DND-41 (cell line): ENCODE data around the gene SLC6A17.

ENCODE experiments used
- ATAC-seq: fragments of 200-7000 bp; cut with Tn5 transposase; 3 replicates; pipeline ENCODE4 v1.9.1; 2021; ENCODE audit warnings: low read depth; ENCODE audit not compliant: insufficient read depth
- DNase-seq: peaks from one replicate; pipeline ENCODE4 v3.0.0-alpha.2; 2020
- H2AFZ ChIP-seq: 2 replicates; pipeline ENCODE4 v1.6.0; 2012; ENCODE audit warnings: low read depth, low read length
- H3K27ac ChIP-seq: 2 replicates; pipeline ENCODE4 v1.5.1; 2012; ENCODE audit warnings: low read length, inconsistent platforms
- H3K27me3 ChIP-seq: fragments of 200-600 bp; sonication (generic); 2 replicates; pipeline ENCODE4 v1.6.0; 2012; ENCODE audit warnings: low read length, mild to moderate bottlenecking, inconsistent platforms; ENCODE audit not compliant: insufficient read depth, poor library complexity
- H3K36me3 ChIP-seq: 2 replicates; pipeline ENCODE4 v1.5.1; 2012; ENCODE audit warnings: low read length, inconsistent platforms; ENCODE audit not compliant: insufficient read depth
- H3K4me1 ChIP-seq: 2 replicates; pipeline ENCODE4 v1.5.1; 2012; ENCODE audit warnings: mild to moderate bottlenecking, low read length; ENCODE audit not compliant: insufficient read depth
- H3K4me2 ChIP-seq: 2 replicates; pipeline ENCODE4 v1.6.0; 2012; ENCODE audit warnings: mild to moderate bottlenecking, moderate library complexity, low read length, inconsistent platforms; ENCODE audit not compliant: insufficient read depth
- H3K4me3 ChIP-seq, 2 experiments: fragments of 200-600 bp in 1 of 2; shearing (Covaris generic) in 1 of 2; 2 replicates each; pipeline ENCODE4 v1.5.1; 2012 to 2016; ENCODE audit warnings: inconsistent platforms in 2 of 2, low read length in 2 of 2, mild to moderate bottlenecking in 2 of 2, low read depth in 1 of 2, moderate library complexity in 1 of 2
- H3K79me2 ChIP-seq: 2 replicates; pipeline ENCODE4 v1.6.0; 2012; ENCODE audit warnings: low read length, inconsistent platforms; ENCODE audit not compliant: insufficient read depth
- H3K9ac ChIP-seq: 2 replicates; pipeline ENCODE4 v1.6.0; 2012; ENCODE audit warnings: low read depth, mild to moderate bottlenecking, inconsistent platforms, low read length, moderate library complexity
- H3K9me3 ChIP-seq: 2 replicates; pipeline ENCODE4 v1.5.1; 2012; ENCODE audit warnings: low read length, moderate library complexity, mild to moderate bottlenecking, inconsistent platforms; ENCODE audit not compliant: insufficient read depth, severe bottlenecking
- H4K20me1 ChIP-seq: 2 replicates; pipeline ENCODE4 v1.6.0; 2012; ENCODE audit warnings: low read length; ENCODE audit not compliant: insufficient read depth
- EZH2 ChIP-seq: IDR thresholded peaks from 3 replicates; pipeline ENCODE4 v1.6.1; 2012; ENCODE audit warnings: borderline replicate concordance, low read depth, mild to moderate bottlenecking, moderate library complexity, low read length, inconsistent platforms; ENCODE audit not compliant: severe bottlenecking
- TF ChIP-seq, protein P1 (sequence below): IDR thresholded peaks from 2 replicates; pipeline ENCODE4 v1.5.1; 2012; ENCODE audit warnings: borderline replicate concordance, low read length, moderate library complexity, mild to moderate bottlenecking; ENCODE audit not compliant: poor library complexity, severe bottlenecking; ENCODE audit errors: extremely low read depth

SLC6A17 gene

DNA sequence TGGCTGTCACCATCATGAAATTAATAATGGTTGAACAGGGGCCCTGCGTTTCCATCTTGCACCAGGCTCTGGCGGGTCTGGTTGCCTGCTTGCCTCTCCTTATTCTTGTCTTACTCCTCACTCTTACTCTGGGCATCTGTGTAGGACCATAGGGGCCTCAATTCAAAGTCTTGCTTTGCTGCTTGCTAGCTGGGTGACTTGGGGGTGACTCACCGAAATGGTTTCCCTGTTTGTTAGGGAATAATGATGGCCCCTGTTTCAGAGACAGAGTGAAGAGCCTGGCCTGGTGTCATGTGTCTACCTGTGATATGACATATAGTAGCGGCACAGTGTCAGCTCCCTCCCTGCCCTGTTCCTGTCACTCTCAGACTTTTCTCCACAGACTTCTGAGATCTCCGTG, 84.4 kb downstream of the SLC6A17 start:
- peaks cover 8% of the 10 kb centered on the region for H4K20me1 ChIP-seq
- ATAC-seq (no peak), DNase-seq (no peak)
- TF ChIP-seq, protein P1, sequence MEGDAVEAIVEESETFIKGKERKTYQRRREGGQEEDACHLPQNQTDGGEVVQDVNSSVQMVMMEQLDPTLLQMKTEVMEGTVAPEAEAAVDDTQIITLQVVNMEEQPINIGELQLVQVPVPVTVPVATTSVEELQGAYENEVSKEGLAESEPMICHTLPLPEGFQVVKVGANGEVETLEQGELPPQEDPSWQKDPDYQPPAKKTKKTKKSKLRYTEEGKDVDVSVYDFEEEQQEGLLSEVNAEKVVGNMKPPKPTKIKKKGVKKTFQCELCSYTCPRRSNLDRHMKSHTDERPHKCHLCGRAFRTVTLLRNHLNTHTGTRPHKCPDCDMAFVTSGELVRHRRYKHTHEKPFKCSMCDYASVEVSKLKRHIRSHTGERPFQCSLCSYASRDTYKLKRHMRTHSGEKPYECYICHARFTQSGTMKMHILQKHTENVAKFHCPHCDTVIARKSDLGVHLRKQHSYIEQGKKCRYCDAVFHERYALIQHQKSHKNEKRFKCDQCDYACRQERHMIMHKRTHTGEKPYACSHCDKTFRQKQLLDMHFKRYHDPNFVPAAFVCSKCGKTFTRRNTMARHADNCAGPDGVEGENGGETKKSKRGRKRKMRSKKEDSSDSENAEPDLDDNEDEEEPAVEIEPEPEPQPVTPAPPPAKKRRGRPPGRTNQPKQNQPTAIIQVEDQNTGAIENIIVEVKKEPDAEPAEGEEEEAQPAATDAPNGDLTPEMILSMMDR = no peak
- TF ChIP-seq EZH2 = no peak
- no peaks in the 10 kb centered on the region for H3K79me2 ChIP-seq
- H3K9me3 ChIP-seq = no peaks in the 10 kb centered on the region
- H3K27ac ChIP-seq = no peak overlapping the region
- H3K9ac ChIP-seq = no peak overlapping the region
- peaks cover 51% of the 10 kb centered on the region for H3K36me3 ChIP-seq
- no peak overlapping the region for H2AFZ ChIP-seq
- H3K4me1 ChIP-seq = no peaks in the 10 kb centered on the region
- H3K4me3 ChIP-seq = no peak overlapping the region
- no peaks in the 10 kb centered on the region for H3K27me3 ChIP-seq
- H3K4me2 ChIP-seq = no peak overlapping the region

DNA sequence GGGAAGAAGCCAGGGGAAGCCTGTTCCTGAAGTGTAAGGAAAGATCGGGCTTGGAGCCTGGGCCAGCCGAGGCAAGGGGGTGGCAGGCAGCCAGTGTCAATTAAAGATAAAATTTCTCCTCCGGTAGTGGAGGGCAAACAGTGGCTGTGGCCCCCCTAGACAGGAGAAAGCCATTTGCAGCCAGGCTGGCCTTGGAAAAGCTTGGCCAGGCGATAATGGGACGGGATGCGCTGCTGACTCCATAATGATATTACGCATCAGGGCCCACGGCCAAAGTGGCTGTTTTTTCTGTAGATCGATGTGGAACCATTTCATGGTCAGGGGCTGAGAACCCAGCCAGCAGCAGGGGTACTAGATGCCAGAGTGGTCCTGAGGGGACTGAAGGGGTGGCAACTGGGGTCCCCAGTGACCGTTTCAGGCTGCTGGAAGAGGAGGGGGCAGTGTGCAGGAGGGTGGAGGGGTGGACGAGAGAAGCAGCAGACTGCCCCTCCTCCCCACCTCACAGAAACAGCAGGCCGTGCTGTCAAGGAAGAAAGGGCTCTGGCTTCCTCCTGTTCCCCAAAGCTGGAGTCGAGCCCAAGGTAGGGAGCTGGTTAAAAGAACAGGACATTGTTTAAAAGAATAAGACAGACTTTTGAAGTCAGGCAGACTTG, 85.0 kb downstream of the SLC6A17 start:
- DNase-seq (no peak), ATAC-seq (no peak)
- Histone ChIP-seq H3K9me3 (no peaks in the 10 kb centered on the region), H3K9ac (no peak overlapping the region), H3K4me3 (no peak overlapping the region), H2AFZ (no peak overlapping the region), H3K27ac (no peak overlapping the region), H3K4me2 (no peak overlapping the region), H3K36me3 (peaks cover 50% of the 10 kb centered on the region), H3K79me2 (no peaks in the 10 kb centered on the region), H3K4me1 (no peaks in the 10 kb centered on the region), H3K27me3 (no peaks in the 10 kb centered on the region), H4K20me1 (peaks cover 8% of the 10 kb centered on the region)
- TF ChIP-seq, protein P1 = no peak
- no peak for TF ChIP-seq EZH2

DNA sequence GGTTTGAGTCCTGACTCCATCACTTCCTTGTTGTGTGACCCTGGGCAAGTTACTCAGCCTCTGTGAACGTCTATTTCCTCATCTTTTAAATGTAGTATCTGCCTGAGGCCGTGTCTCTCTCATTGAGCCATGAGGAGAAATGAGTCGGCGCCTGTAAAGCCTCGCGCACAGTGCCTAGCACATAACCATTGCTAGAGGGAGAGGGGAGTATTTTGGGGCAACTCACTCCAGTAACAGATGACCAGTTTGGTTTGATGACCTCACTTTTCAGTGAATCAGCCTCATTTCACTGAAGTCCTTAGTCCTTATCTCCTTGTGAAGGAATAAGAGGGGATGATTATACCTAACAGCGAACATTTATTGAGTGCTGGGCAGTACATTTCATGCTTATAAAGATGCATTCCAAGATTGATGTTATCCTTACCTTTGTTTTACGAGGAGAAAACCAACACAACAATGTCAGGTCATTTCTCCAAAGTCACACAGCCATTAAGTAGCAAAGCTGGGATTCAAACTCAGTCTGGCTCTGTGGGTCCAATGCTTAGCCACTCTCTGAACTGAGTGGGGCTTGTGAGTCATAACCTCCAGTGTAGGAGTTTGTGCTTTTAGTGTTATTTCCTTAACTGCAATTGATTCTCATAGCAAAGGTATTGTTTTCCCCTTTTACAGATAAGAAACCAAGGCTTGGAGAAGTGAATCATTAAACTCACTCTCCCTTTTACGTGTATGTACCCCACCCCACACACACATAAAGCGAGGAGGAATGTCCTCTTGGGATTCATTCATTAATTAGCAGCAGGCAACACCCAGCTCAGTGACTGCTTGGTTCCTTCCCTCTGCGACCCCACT, 85.8 kb downstream of the SLC6A17 start:
- Histone ChIP-seq H3K9ac (no peak overlapping the region), H3K27ac (no peak overlapping the region), H3K9me3 (no peaks in the 10 kb centered on the region), H3K79me2 (no peaks in the 10 kb centered on the region), H4K20me1 (peaks cover 8% of the 10 kb centered on the region), H3K36me3 (peaks cover 46% of the 10 kb centered on the region), H3K4me3 (no peak overlapping the region), H3K27me3 (no peaks in the 10 kb centered on the region), H3K4me1 (no peaks in the 10 kb centered on the region), H3K4me2 (no peak overlapping the region), H2AFZ (no peak overlapping the region)
- DNase-seq (no peak), ATAC-seq (no peak)
- no peak for TF ChIP-seq EZH2
- TF ChIP-seq, protein P1 = no peak
